A549 (cell line): Measurements from ENCODE around the gene ITM2C. TPM values are rescaled to one million over a fixed set of nuclear protein-coding genes. Genes with fewer than 3 reads are reported as not detected.

Experiments
- ATAC-seq, 2 experiments: fragments of 200-7000 bp in 1 of 2; fragments of >200 bp in 1 of 2; cut with Nextera tagmentation in 1 of 2; cut with Tn5 transposase in 1 of 2; 3 replicates each; pipeline versions ENCODE4 v1.8.0 to v1.9.1; 2018 to 2020; ENCODE audit warnings: mild to moderate bottlenecking in 1 of 2, moderate library complexity in 1 of 2
- CTCF ChIA-PET: fragments of 300-600 bp; sonication (Branson Sonifier 250); formaldehyde crosslinking; extraction: SDS; loops from one replicate; lab custom pipeline; 2021; ENCODE audit warnings: antibody characterized with exemption, inconsistent platforms; lab: Yijun Ruan, JAX
- POLR2A ChIA-PET: fragments of 350-600 bp; formaldehyde crosslinking; extraction: SDS; loops from one replicate; lab custom pipeline; 2021; ENCODE audit warnings: antibody characterized with exemption, inconsistent platforms; lab: Yijun Ruan, JAX
- DNase-seq, 2 experiments: peaks; one replicate each; pipeline versions ENCODE4 v3.0.0 to v3.0.0-alpha.2; 2011 to 2016; ENCODE audit warnings: low read depth in 1 of 2, low spot score in 1 of 2
- FAIRE-seq: peaks from 2 replicates; lab custom pipeline; 2011; peaks lifted over from hg19 to GRCh38; lab: Jason Lieb, UNC
- H3K27ac ChIP-seq, 2 experiments: fragments of >200 bp; sonication (Bioruptor Twin); formaldehyde crosslinking; 3 replicates each; pipeline ENCODE4 v1.5.1; 2016 to 2017
- H3K4me1 ChIP-seq: fragments of >200 bp; sonication (Bioruptor Twin); formaldehyde crosslinking; 3 replicates; pipeline ENCODE4 v1.6.1; 2016
- H3K4me2 ChIP-seq: fragments of >200 bp; sonication (Bioruptor Twin); formaldehyde crosslinking; 3 replicates; pipeline ENCODE4 v1.6.1; 2016
- H3K4me3 ChIP-seq: fragments of >200 bp; sonication (Bioruptor Twin); formaldehyde crosslinking; 3 replicates; pipeline ENCODE4 v1.5.1; 2016
- H3K9me3 ChIP-seq: fragments of >200 bp; sonication (Bioruptor Twin); formaldehyde crosslinking; 3 replicates; pipeline ENCODE4 v1.6.1; 2016
- EHMT2 ChIP-seq: fragments of 200-600 bp; sonication (generic); IDR thresholded peaks from 2 replicates; pipeline ENCODE4 v1.6.1; 2016; ENCODE audit warnings: antibody characterized with exemption, low read depth, mild to moderate bottlenecking, moderate library complexity
- EP300 ChIP-seq, 2 experiments: fragments of >200 bp; sonication (Bioruptor Twin); formaldehyde crosslinking; IDR thresholded peaks; 2 replicates in 1 of 2; 3 replicates in 1 of 2; pipeline ENCODE4 v1.6.1; 2016 to 2017
- GATA3 ChIP-seq: IDR thresholded peaks from 2 replicates; pipeline ENCODE4 v1.6.1; 2012; ENCODE audit warnings: borderline replicate concordance
- HDAC2 ChIP-seq: fragments of 200-600 bp; sonication (generic); IDR thresholded peaks from 2 replicates; pipeline ENCODE4 v1.6.1; 2016
- JUNB ChIP-seq: fragments of >200 bp; sonication (Bioruptor Twin); formaldehyde crosslinking; IDR thresholded peaks from 2 replicates; pipeline ENCODE4 v1.6.1; 2016
- KDM5A ChIP-seq: fragments of 200-600 bp; sonication (generic); IDR thresholded peaks from 2 replicates; pipeline ENCODE4 v1.6.1; 2016; ENCODE audit warnings: antibody characterized with exemption, mild to moderate bottlenecking
- MAZ ChIP-seq: fragments of 150-350 bp; IDR thresholded peaks from 2 replicates; pipeline ENCODE4 v1.6.1; 2014; ENCODE audit warnings: antibody characterized with exemption, low read depth, low read length, borderline replicate concordance
- MYC ChIP-seq: IDR thresholded peaks from 2 replicates; pipeline ENCODE4 v1.6.1; 2012; ENCODE audit warnings: mild to moderate bottlenecking, inconsistent platforms, low read length, improper control_type of control experiment, borderline replicate concordance
- NR3C1 ChIP-seq: fragments of >200 bp; sonication (Bioruptor Twin); formaldehyde crosslinking; IDR thresholded peaks from 3 replicates; pipeline ENCODE4 v1.6.1; 2017
- POLR2AphosphoS2 ChIP-seq: conservative IDR thresholded peaks from 2 replicates; pipeline ENCODE4 v1.6.1; 2012; ENCODE audit warnings: low read length, improper control_type of control experiment, inconsistent platforms
- RFX5 ChIP-seq: fragments of 450-650 bp; IDR thresholded peaks from 2 replicates; pipeline ENCODE4 v1.7.1; 2014; ENCODE audit warnings: antibody characterized with exemption, mild to moderate bottlenecking, moderate library complexity
- RNF2 ChIP-seq: fragments of 200-600 bp; sonication (generic); IDR thresholded peaks from 2 replicates; pipeline ENCODE4 v1.6.1; 2016; ENCODE audit warnings: low read depth, mild to moderate bottlenecking, antibody characterized with exemption, moderate library complexity, borderline replicate concordance
- SREBF2 ChIP-seq: fragments of 450-650 bp; IDR thresholded peaks from 2 replicates; pipeline ENCODE4 v1.6.1; 2014; ENCODE audit warnings: mild to moderate bottlenecking, moderate library complexity
- TFCP2L1 ChIP-seq: fragments of 250-450 bp; sonication (Bioruptor Pico); IDR thresholded peaks from 2 replicates; pipeline ENCODE4 v1.5.0; 2021; ENCODE audit warnings: mild to moderate bottlenecking
- ZSCAN20 ChIP-seq: fragments of 250-450 bp; sonication (Bioruptor Pico); IDR thresholded peaks from 2 replicates; pipeline ENCODE4 v1.8.0; 2022; ENCODE audit warnings: mild to moderate bottlenecking, moderate library complexity
- WGBS: methylation state at CpG from one replicate; pipeline ENCODE4 v1.1.6; 2017; ENCODE audit errors: missing lambda C conversion rate; 5-methylcytosine and 5-hydroxymethylcytosine counted together
- polyA plus RNA-seq, 4 experiments: library from polyadenylated mRNA; depleted of rRNA in 3 of 4; stranded (reverse); fragments of >200 nt; fragmentation: RNase III in 1 of 4; extraction: RNeasy Plus Mini Kit Qiagen cat#74134 plus additional on column Dnase treatment in 1 of 4; gene quantifications; 2 replicates in 3 of 4; 3 replicates in 1 of 4; pipeline ENCODE4 v1.2.3, GENCODE V29; 2011 to 2017
- TF ChIP-seq, protein P1 (sequence below): fragments of >200 bp; sonication (Bioruptor Twin); formaldehyde crosslinking; IDR thresholded peaks from 3 replicates; pipeline ENCODE4 v1.6.1; 2016
- TF ChIP-seq, protein P2 (sequence below): fragments of 450-650 bp; IDR thresholded peaks from 2 replicates; pipeline ENCODE4 v1.6.1; 2014; ENCODE audit warnings: antibody characterized with exemption
- TF ChIP-seq, protein P3 (sequence below): fragments of 150-350 bp; IDR thresholded peaks from 2 replicates; pipeline ENCODE4 v1.6.1; 2014; ENCODE audit warnings: low read depth, mild to moderate bottlenecking, low read length
- TF ChIP-seq, protein P4 (sequence below): IDR thresholded peaks from 2 replicates; pipeline ENCODE4 v1.6.1; 2012

The ITM2C gene
- polyA plus RNA-seq, 2 of the 4 experiments (the other 2 are of a cell fraction): 84.0 to 88.1 TPM

DNA sequence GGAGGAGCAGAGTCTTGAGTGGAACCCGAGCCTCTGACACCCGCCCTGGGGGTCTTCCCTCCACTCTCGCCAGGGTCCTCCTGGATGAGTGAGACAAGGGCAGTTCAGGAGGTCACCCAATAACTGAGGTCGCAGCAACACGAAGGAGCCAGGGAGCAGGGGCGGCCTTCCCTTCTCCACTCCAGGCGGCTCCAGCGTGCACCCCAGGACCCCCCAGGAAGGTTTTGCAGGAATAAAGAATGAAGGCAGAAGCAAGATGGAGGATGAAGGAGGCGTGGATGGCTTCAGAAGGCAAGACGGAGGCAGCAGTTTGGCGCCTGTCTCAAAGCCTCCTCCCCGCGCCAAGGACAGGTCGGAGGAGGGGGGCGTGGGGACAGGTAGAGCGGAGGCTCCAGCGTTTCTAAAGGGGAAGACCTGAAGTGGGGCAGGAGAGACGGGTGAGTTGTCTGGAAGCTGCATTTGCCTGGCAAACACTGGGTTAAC lies 579 bp upstream of the ITM2C start:
- DNase-seq: no peak
- POLR2A ChIA-PET: interaction anchor here (0.6 to 1.0 kb wide), 3 partner anchors 96 to 189 kb away, joined by 3 to 4 read pairs (median 3); no protein-coding TSS in a partner anchor
- peaks cover 21% of the 10 kb centered on the region for H3K4me1 ChIP-seq
- H3K4me3 ChIP-seq: peak overlapping the region; percentile 80
- peak overlapping the region; percentile 91 for H3K4me2 ChIP-seq
- H3K27ac ChIP-seq: peak overlapping the region; percentile 79 to 91; a peak in 5 of 6 replicates
- no peak for FAIRE-seq
- WGBS: 59% methylated on average over 18 of the region's 18 CpGs
- CTCF ChIA-PET: interaction anchor here (0.6 to 3.4 kb wide), 9 partner anchors 9 to 123 kb away, joined by 3 to 20 read pairs (median 3); no protein-coding TSS in a partner anchor
- H3K9me3 ChIP-seq: no peaks in the 10 kb centered on the region
- no peak for TF ChIP-seq HDAC2
- TF ChIP-seq MAZ: no peak
- TF ChIP-seq ZSCAN20 (CRISPR knock-in tag): no peak
- TF ChIP-seq KDM5A: no peak
- TF ChIP-seq RFX5: no peak
- no peak for ATAC-seq

DNA sequence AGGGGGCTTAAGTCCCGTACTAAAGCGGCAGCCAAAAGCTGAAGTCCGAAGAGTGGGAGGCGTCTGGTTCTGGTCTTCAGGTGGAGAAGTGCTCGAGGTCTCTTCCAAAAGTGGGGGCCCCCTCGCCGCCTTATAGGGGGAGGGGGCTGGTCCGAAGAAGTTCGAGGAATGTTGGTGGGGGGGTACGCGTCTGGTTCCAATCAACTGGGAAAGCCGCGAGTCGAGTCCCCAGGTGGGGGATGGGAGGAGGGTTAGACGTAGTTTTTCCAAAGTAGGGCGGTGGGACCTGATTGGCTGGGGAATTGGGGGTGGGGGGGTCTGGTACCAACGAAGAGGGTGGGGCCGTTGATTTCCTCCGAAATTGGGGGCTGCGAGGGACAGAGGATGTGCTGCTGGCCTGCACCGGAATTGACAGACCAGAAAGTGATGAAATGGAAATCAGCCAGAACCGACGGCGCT lies 594 bp downstream of the ITM2C start:
- H3K27ac ChIP-seq: peak overlapping the region; percentile 79 to 91
- peak overlapping the region; percentile 80 for H3K4me3 ChIP-seq
- no peaks in the 10 kb centered on the region for H3K9me3 ChIP-seq
- H3K4me1 ChIP-seq: peaks cover 21% of the 10 kb centered on the region
- DNase-seq (no peak), FAIRE-seq (no peak), ATAC-seq (no peak)
- 27% methylated on average over 17 of the region's 24 CpGs for WGBS
- CTCF ChIA-PET: interaction anchor here (0.9 to 1.4 kb wide), 7 partner anchors 10 to 120 kb away, joined by 3 to 5 read pairs (median 3); no protein-coding TSS in a partner anchor
- POLR2A ChIA-PET: interaction anchor here (1.0 kb wide), 1 partner anchor 122 kb away, joined by 4 read pairs; no protein-coding TSS in a partner anchor
- peak overlapping the region; percentile 91 for H3K4me2 ChIP-seq
- TF ChIP-seq, protein P1, sequence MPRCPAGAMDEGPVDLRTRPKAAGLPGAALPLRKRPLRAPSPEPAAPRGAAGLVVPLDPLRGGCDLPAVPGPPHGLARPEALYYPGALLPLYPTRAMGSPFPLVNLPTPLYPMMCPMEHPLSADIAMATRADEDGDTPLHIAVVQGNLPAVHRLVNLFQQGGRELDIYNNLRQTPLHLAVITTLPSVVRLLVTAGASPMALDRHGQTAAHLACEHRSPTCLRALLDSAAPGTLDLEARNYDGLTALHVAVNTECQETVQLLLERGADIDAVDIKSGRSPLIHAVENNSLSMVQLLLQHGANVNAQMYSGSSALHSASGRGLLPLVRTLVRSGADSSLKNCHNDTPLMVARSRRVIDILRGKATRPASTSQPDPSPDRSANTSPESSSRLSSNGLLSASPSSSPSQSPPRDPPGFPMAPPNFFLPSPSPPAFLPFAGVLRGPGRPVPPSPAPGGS: no peak
- TF ChIP-seq GATA3 (no peak), JUNB (no peak), EP300 (IDR thresholded peaks at IDR 0.05) (no peak), MYC (no peak), NR3C1 (no peak), EHMT2 (no peak), RNF2 (no peak), POLR2AphosphoS2 (no peak), TFCP2L1 (CRISPR knock-in tag) (no peak), SREBF2 (no peak)
- TF ChIP-seq, protein P2, sequence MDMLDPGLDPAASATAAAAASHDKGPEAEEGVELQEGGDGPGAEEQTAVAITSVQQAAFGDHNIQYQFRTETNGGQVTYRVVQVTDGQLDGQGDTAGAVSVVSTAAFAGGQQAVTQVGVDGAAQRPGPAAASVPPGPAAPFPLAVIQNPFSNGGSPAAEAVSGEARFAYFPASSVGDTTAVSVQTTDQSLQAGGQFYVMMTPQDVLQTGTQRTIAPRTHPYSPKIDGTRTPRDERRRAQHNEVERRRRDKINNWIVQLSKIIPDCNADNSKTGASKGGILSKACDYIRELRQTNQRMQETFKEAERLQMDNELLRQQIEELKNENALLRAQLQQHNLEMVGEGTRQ: no peak
- TF ChIP-seq, protein P3, sequence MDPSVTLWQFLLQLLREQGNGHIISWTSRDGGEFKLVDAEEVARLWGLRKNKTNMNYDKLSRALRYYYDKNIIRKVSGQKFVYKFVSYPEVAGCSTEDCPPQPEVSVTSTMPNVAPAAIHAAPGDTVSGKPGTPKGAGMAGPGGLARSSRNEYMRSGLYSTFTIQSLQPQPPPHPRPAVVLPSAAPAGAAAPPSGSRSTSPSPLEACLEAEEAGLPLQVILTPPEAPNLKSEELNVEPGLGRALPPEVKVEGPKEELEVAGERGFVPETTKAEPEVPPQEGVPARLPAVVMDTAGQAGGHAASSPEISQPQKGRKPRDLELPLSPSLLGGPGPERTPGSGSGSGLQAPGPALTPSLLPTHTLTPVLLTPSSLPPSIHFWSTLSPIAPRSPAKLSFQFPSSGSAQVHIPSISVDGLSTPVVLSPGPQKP: no peak
- TF ChIP-seq, protein P4, sequence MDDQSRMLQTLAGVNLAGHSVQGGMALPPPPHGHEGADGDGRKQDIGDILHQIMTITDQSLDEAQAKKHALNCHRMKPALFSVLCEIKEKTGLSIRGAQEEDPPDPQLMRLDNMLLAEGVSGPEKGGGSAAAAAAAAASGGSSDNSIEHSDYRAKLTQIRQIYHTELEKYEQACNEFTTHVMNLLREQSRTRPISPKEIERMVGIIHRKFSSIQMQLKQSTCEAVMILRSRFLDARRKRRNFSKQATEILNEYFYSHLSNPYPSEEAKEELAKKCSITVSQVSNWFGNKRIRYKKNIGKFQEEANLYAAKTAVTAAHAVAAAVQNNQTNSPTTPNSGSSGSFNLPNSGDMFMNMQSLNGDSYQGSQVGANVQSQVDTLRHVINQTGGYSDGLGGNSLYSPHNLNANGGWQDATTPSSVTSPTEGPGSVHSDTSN: no peak
